ENCODE results near the gene PALMD.

Gene PALMD

GRCh38 chr1:99696616-99697015 lies 50.7 kb downstream of the PALMD start:
- DNase-seq (ENCODE audit: low read depth): no peak

GRCh38 chr1:99697580-99697979 lies 51.7 kb downstream of the PALMD start:
- no peak for DNase-seq (ENCODE audit: low read depth)

GRCh38 chr1:99700020-99700419 lies 54.1 kb downstream of the PALMD start:
- DNase-seq (ENCODE audit: low read depth): no peak

GRCh38 chr1:99702221-99702620 lies 56.3 kb downstream of the PALMD start:
- DNase-seq (ENCODE audit: low read depth): no peak

- no peak for DNase-seq (ENCODE audit: low read depth)
Measured at GRCh38 chr1:99704356-99704816, 58.5 kb downstream of the PALMD start.

- DNase-seq (ENCODE audit: low read depth): no peak
Measured at GRCh38 chr1:99705385-99705784, 59.5 kb downstream of the PALMD start.

GRCh38 chr1:99707535-99708142 lies 61.7 kb downstream of the PALMD start:
- peak; percentile 29 for DNase-seq (ENCODE audit: low read depth)

GRCh38 chr1:99710994-99711393 lies 65.1 kb downstream of the PALMD start:
- no peak for DNase-seq (ENCODE audit: low read depth)

- DNase-seq (ENCODE audit: low read depth): no peak
Measured at GRCh38 chr1:99713006-99713405, 67.1 kb downstream of the PALMD start.

GRCh38 chr1:99717005-99717404 lies 71.1 kb downstream of the PALMD start:
- no peak for DNase-seq (ENCODE audit: low read depth)

GRCh38 chr1:99723251-99723650 lies 77.3 kb downstream of the PALMD start:
- DNase-seq (ENCODE audit: low read depth): no peak

- DNase-seq (ENCODE audit: low read depth): no peak
Measured at GRCh38 chr1:99725996-99726395, 80.1 kb downstream of the PALMD start.

GRCh38 chr1:99726407-99726806 lies 80.5 kb downstream of the PALMD start:
- no peak for DNase-seq (ENCODE audit: low read depth)

- no peak for DNase-seq (ENCODE audit: low read depth)
Measured at GRCh38 chr1:99726818-99727217, 80.9 kb downstream of the PALMD start.

- DNase-seq (ENCODE audit: low read depth): no peak
Measured at GRCh38 chr1:99727575-99728185, 81.8 kb downstream of the PALMD start.

- DNase-seq (ENCODE audit: low read depth): no peak
Measured at GRCh38 chr1:99728494-99729235, 82.8 kb downstream of the PALMD start.

- DNase-seq (ENCODE audit: low read depth): no peak
Measured at GRCh38 chr1:99731384-99731783, 85.5 kb downstream of the PALMD start.

GRCh38 chr1:99735852-99736251 lies 89.9 kb downstream of the PALMD start:
- DNase-seq (ENCODE audit: low read depth): no peak

GRCh38 chr1:99737016-99737415 lies 91.1 kb downstream of the PALMD start:
- DNase-seq (ENCODE audit: low read depth): no peak

GRCh38 chr1:99738858-99739465 lies 93.0 kb downstream of the PALMD start:
- DNase-seq (ENCODE audit: low read depth): no peak

GRCh38 chr1:99740141-99740540 lies 94.2 kb downstream of the PALMD start:
- no peak for DNase-seq (ENCODE audit: low read depth)

All from stimulated activated CD8-positive, alpha-beta memory T cell treated with anti-CD3 and anti-CD28 coated beads, Interleukin-7, amount 100 ng/mL, for 24 hours (primary cell).